IMR-90 (cell line): ENCODE measurements around the gene ANTXR1. TPM values are rescaled to one million over a fixed set of nuclear protein-coding genes. Genes with fewer than 3 reads are reported as not detected.

Experiments
- ATAC-seq: fragments of 200-7000 bp; cut with Tn5 transposase; 2 replicates; pipeline ENCODE4 v1.9.1; 2020; ENCODE audit warnings: low read depth, mild to moderate bottlenecking, moderate library complexity
- BruUV-seq: library from RNA; stranded (reverse); fragments of 400-500 nt; replicated peaks from 2 replicates; lab custom pipeline; 2021; lab: Mats Ljungman, UMichigan
- CTCF ChIA-PET: fragments of 300-600 bp; formaldehyde crosslinking; extraction: SDS; loops from one replicate; lab custom pipeline; 2021; ENCODE audit warnings: antibody characterized with exemption; lab: Yijun Ruan, JAX
- POLR2A ChIA-PET: fragments of 300-600 bp; sonication (Branson Sonifier 250); formaldehyde crosslinking; loops from one replicate; lab custom pipeline; 2022; ENCODE audit warnings: antibody characterized with exemption; ENCODE audit not compliant: unreplicated experiment; lab: Charles Lee
- DNase-seq: peaks from one replicate; pipeline ENCODE4 v3.0.0; 2013
- H2AFZ ChIP-seq: replicated peaks from 2 replicates; pipeline ENCODE3; 2013; ENCODE audit warnings: low read length, mild to moderate bottlenecking; ENCODE audit not compliant: poor library complexity
- H2AK5ac ChIP-seq: 2 replicates; pipeline ENCODE4 v1.6.1; 2013; ENCODE audit warnings: low read depth, low read length, inconsistent platforms
- H2AK9ac ChIP-seq: replicated peaks from 2 replicates; pipeline ENCODE3; 2013; ENCODE audit warnings: mild to moderate bottlenecking, low read depth, low read length, moderate library complexity; ENCODE audit not compliant: poor library complexity
- H2BK120ac ChIP-seq: 2 replicates; pipeline ENCODE4 v1.6.1; 2013; ENCODE audit warnings: low read depth, low read length, inconsistent platforms
- H2BK15ac ChIP-seq: 3 replicates; pipeline ENCODE4 v1.6.1; 2013; ENCODE audit warnings: low read depth, low read length, inconsistent platforms
- H2BK20ac ChIP-seq: 2 replicates; pipeline ENCODE4 v1.6.1; 2013; ENCODE audit warnings: low read depth, mild to moderate bottlenecking, inconsistent platforms, low read length, moderate library complexity
- H2BK5ac ChIP-seq: 2 replicates; pipeline ENCODE4 v1.6.1; 2013; ENCODE audit warnings: mild to moderate bottlenecking, low read depth, low read length, inconsistent platforms; ENCODE audit not compliant: poor library complexity, severe bottlenecking
- H3K14ac ChIP-seq: replicated peaks from 2 replicates; pipeline ENCODE4 v1.6.1; 2013; ENCODE audit warnings: low read depth, low read length, inconsistent platforms
- H3K18ac ChIP-seq: 2 replicates; pipeline ENCODE4 v1.6.1; 2013; ENCODE audit warnings: low read depth, low read length, control low read depth
- H3K23ac ChIP-seq: 2 replicates; pipeline ENCODE4 v1.6.1; 2013; ENCODE audit warnings: low read depth, low read length, inconsistent platforms
- H3K27ac ChIP-seq: 2 replicates; pipeline ENCODE4 v1.5.1; 2013; ENCODE audit warnings: mild to moderate bottlenecking, control low read depth, low read length; ENCODE audit not compliant: insufficient read depth
- H3K27me3 ChIP-seq: 2 replicates; pipeline ENCODE4 v1.6.1; 2013; ENCODE audit warnings: low read length; ENCODE audit not compliant: control insufficient read depth, insufficient read depth
- H3K36me3 ChIP-seq: 2 replicates; pipeline ENCODE4 v1.6.1; 2013; ENCODE audit warnings: low read length, mixed read lengths; ENCODE audit not compliant: control insufficient read depth, insufficient read depth
- H3K4ac ChIP-seq: 2 replicates; pipeline ENCODE4 v1.6.1; 2013; ENCODE audit warnings: low read depth, low read length, inconsistent platforms
- H3K4me1 ChIP-seq: 2 replicates; pipeline ENCODE4 v1.6.1; 2013; ENCODE audit warnings: low read length, mixed read lengths; ENCODE audit not compliant: control insufficient read depth, insufficient read depth
- H3K4me2 ChIP-seq: 2 replicates; pipeline ENCODE4 v1.6.1; 2013; ENCODE audit warnings: low read depth, mild to moderate bottlenecking, control low read depth, low read length, moderate library complexity
- H3K4me3 ChIP-seq: 2 replicates; pipeline ENCODE4 v1.5.1; 2013; ENCODE audit warnings: low read depth, mild to moderate bottlenecking, control low read depth, low read length, moderate library complexity; ENCODE audit not compliant: insufficient read depth
- H3K56ac ChIP-seq: 2 replicates; pipeline ENCODE4 v1.6.1; 2013; ENCODE audit warnings: low read length, inconsistent platforms; ENCODE audit not compliant: insufficient read depth; ENCODE audit errors: extremely low read depth
- H3K79me1 ChIP-seq, 2 experiments: 2 replicates each; pipeline ENCODE4 v1.6.1; 2013; ENCODE audit warnings: low read length in 2 of 2, inconsistent platforms in 1 of 2, low read depth in 1 of 2
- H3K9ac ChIP-seq: 2 replicates; pipeline ENCODE4 v1.6.1; 2013; ENCODE audit warnings: low read depth, low read length, control low read depth
- H3K9me1 ChIP-seq: 2 replicates; pipeline ENCODE4 v1.6.1; 2013; ENCODE audit warnings: low read length, inconsistent platforms; ENCODE audit not compliant: insufficient read depth
- H3K9me3 ChIP-seq: 2 replicates; pipeline ENCODE4 v1.6.1; 2013; ENCODE audit warnings: low read length; ENCODE audit not compliant: control insufficient read depth, insufficient read depth
- H4K20me1 ChIP-seq: 2 replicates; pipeline ENCODE4 v1.6.1; 2013; ENCODE audit warnings: low read length, inconsistent platforms; ENCODE audit not compliant: insufficient read depth
- H4K5ac ChIP-seq: 2 replicates; pipeline ENCODE4 v1.6.1; 2013; ENCODE audit warnings: mild to moderate bottlenecking, low read depth, low read length, control low read depth
- H4K8ac ChIP-seq, 2 experiments: 2 replicates each; pipeline ENCODE4 v1.6.1; 2013; ENCODE audit warnings: low read depth in 2 of 2, low read length in 2 of 2, control low read depth in 1 of 2, inconsistent platforms in 1 of 2
- H4K91ac ChIP-seq: 2 replicates; pipeline ENCODE4 v1.6.1; 2013; ENCODE audit warnings: low read depth, low read length, inconsistent platforms; ENCODE audit not compliant: insufficient read depth
- BHLHE40 ChIP-seq: fragments of 150-350 bp; IDR thresholded peaks from 2 replicates; pipeline ENCODE4 v1.6.1; 2016; ENCODE audit warnings: mild to moderate bottlenecking, low read depth, low read length
- CEBPB ChIP-seq: IDR thresholded peaks from 2 replicates; pipeline ENCODE4 v1.6.1; 2012; ENCODE audit warnings: low read depth, low read length, improper control_type of control experiment
- CHD1 ChIP-seq: IDR thresholded peaks from 2 replicates; pipeline ENCODE4 v1.6.1; 2012; ENCODE audit warnings: low read depth, low read length, improper control_type of control experiment
- FOS ChIP-seq: fragments of 150-350 bp; IDR thresholded peaks from 2 replicates; pipeline ENCODE4 v1.6.1; 2016; ENCODE audit warnings: low read depth, low read length
- MAZ ChIP-seq: IDR thresholded peaks from 2 replicates; pipeline ENCODE4 v1.6.1; 2012; ENCODE audit warnings: low read depth, mild to moderate bottlenecking, low read length, improper control_type of control experiment, moderate library complexity, borderline replicate concordance
- MXI1 ChIP-seq: IDR thresholded peaks from 2 replicates; pipeline ENCODE4 v1.6.1; 2012; ENCODE audit warnings: low read depth, mild to moderate bottlenecking, low read length, moderate library complexity, borderline replicate concordance
- POLR2A ChIP-seq: IDR thresholded peaks from 2 replicates; pipeline ENCODE4 v1.6.1; 2012; ENCODE audit warnings: mild to moderate bottlenecking, low read depth, low read length
- RAD21 ChIP-seq: IDR thresholded peaks from 2 replicates; pipeline ENCODE4 v1.6.1; 2012; ENCODE audit warnings: low read length, improper control_type of control experiment
- RFX5 ChIP-seq: IDR thresholded peaks from 2 replicates; pipeline ENCODE4 v1.8.0; 2012; ENCODE audit warnings: low read depth, mild to moderate bottlenecking, low read length, moderate library complexity
- dilution Hi-C: fragments of 300-500 bp; cut with HindIII; formaldehyde crosslinking; loops from one replicate; pipeline ENCODE4 v1.14.3; 2018; ENCODE audit warnings: low sequenced_read_pairs; ENCODE audit not compliant: unreplicated experiment
- in situ Hi-C: fragments of 300-500 bp; cut with MboI; formaldehyde crosslinking; loops from 3 replicates; pipeline ENCODE4 v1.14.3; 2019; ENCODE audit warnings: low sequenced_read_pairs, inconsistent platforms, mixed read lengths
- intact Hi-C: fragments of 100-400 bp; cut with micrococcal nuclease; formaldehyde crosslinking; loops from 2 replicates; pipeline ENCODE4 v1.10.0; 2022
- polyA plus RNA-seq, 3 experiments: library from polyadenylated mRNA; depleted of rRNA; stranded (reverse); fragments of >200 nt; gene quantifications; 2 replicates each; pipeline ENCODE4 v1.2.3, GENCODE V29; 2012; ENCODE audit warnings: low replicate concordance in 1 of 3
- total RNA-seq: library from RNA; depleted of rRNA; stranded (reverse); fragments of >200 nt; gene quantifications from 2 replicates; pipeline ENCODE4 v1.2.3, GENCODE V29; 2012
- TF ChIP-seq, protein P1 (sequence below): fragments of 150-350 bp; IDR thresholded peaks from 2 replicates; pipeline ENCODE4 v1.6.1; 2017; ENCODE audit warnings: mild to moderate bottlenecking, antibody characterized with exemption, low read length, low read depth

Gene ANTXR1
- total and polyA plus RNA-seq, 2 of the 4 experiments (the other 2 are of a cell fraction): 27.2 to 36.9 TPM

- H2BK15ac ChIP-seq: no peak overlapping the region; the same call in 2 of the 3 replicates
- peak overlapping the region; percentile 65; the same call in 1 of the 2 replicates for H3K27ac ChIP-seq
- TF ChIP-seq POLR2A (no peak), RAD21 (no peak), FOS (no peak), CEBPB (no peak), MAZ (no peak), RFX5 (no peak), BHLHE40 (no peak), CHD1 (no peak), MXI1 (no peak)
- TF ChIP-seq, protein P1, sequence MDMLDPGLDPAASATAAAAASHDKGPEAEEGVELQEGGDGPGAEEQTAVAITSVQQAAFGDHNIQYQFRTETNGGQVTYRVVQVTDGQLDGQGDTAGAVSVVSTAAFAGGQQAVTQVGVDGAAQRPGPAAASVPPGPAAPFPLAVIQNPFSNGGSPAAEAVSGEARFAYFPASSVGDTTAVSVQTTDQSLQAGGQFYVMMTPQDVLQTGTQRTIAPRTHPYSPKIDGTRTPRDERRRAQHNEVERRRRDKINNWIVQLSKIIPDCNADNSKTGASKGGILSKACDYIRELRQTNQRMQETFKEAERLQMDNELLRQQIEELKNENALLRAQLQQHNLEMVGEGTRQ: no peak
- POLR2A ChIA-PET: no interaction called here
- H3K4me1 ChIP-seq: peaks cover 26% of the 10 kb centered on the region
- H2BK20ac ChIP-seq: no peak overlapping the region
- no peak overlapping the region for H3K56ac ChIP-seq
- H4K8ac ChIP-seq: 0 out of 4 replicates have a peak overlapping the region, but pooled peaks of 1 of the 2 experiments have one; percentile 60
- no peaks in the 10 kb centered on the region for H3K9me3 ChIP-seq
- no peak overlapping the region for H3K23ac ChIP-seq
- peaks cover 15% of the 10 kb centered on the region for H3K9me1 ChIP-seq
- intact Hi-C loops (loop anchor here (2.0 kb wide), 1 partner anchor 43 kb away; no protein-coding TSS in a partner anchor), in situ Hi-C loops (no loop called here), dilution Hi-C loops (no loop called here)
- BruUV-seq: no TSS peak
- CTCF ChIA-PET: no interaction called here
- H3K18ac ChIP-seq: peak overlapping the region; percentile 69
- H2AFZ ChIP-seq: no peak overlapping the region
- DNase-seq (no peak), ATAC-seq (no peak)
- H4K5ac ChIP-seq: no peak overlapping the region
- H3K4me2 ChIP-seq: no peak overlapping the region
- H4K20me1 ChIP-seq: no peaks in the 10 kb centered on the region
- H2BK120ac ChIP-seq: 0 out of 2 replicates have a peak overlapping the region, but pooled peaks have one; percentile 3
- H2AK5ac ChIP-seq: no peak overlapping the region
- H3K36me3 ChIP-seq: peaks cover 43% of the 10 kb centered on the region
- no peak overlapping the region for H2AK9ac ChIP-seq
- H4K91ac ChIP-seq: no peak overlapping the region
- H3K27me3 ChIP-seq: no peaks in the 10 kb centered on the region
- peak overlapping the region; percentile 98 for H2BK5ac ChIP-seq
- peaks cover 8 to 46% of the 10 kb centered on the region in 2 experiments for H3K79me1 ChIP-seq
- no peak overlapping the region for H3K14ac ChIP-seq
- no peak overlapping the region for H3K4me3 ChIP-seq
- no peak overlapping the region for H3K9ac ChIP-seq
- no peak overlapping the region; the same call in 1 of the 2 replicates for H3K4ac ChIP-seq
Observed at GRCh38 chr2:69195706-69196105, 182.7 kb downstream of the ANTXR1 start.
